CD4-positive, alpha-beta T cell treated with Interleukin-15 for 1 hour (primary cell): ENCODE data around the gene CSHL1.
A peak's percentile ranks its signal among the peaks of the same experiment; 100 is the strongest.
"Not testable (repeated sequence)": the region's sequence is repeated elsewhere in the genome, so short reads cannot be mapped to it uniquely, and the experiment has no call there.

Source experiments
- DNase-seq: peaks from one replicate; pipeline ENCODE4 v3.0.0-alpha.2; 2020

Gene CSHL1

GRCh38 chr17:63917646-63918045, 6.6 kb upstream of the CSHL1 start:
- no peak for DNase-seq

GRCh38 chr17:63917206-63917605, 6.1 kb upstream of the CSHL1 start:
- DNase-seq, result not testable (repeated sequence)

- no peak for DNase-seq
Measured at GRCh38 chr17:63916566-63917185, 5.6 kb upstream of the CSHL1 start.

GRCh38 chr17:63915753-63916152, 4.7 kb upstream of the CSHL1 start:
- not testable (repeated sequence) for DNase-seq

GRCh38 chr17:63914471-63914870, 3.4 kb upstream of the CSHL1 start:
- no peak for DNase-seq

- peak; percentile 39 for DNase-seq
Measured at GRCh38 chr17:63911657-63912100, 621 bp upstream of the CSHL1 start.

- no peak for DNase-seq
Measured at GRCh38 chr17:63910096-63910495, 962 bp downstream of the CSHL1 start.

- not testable (repeated sequence) for DNase-seq
Measured at GRCh38 chr17:63909586-63909985, 1.5 kb downstream of the CSHL1 start.

- DNase-seq, result not testable (repeated sequence)
Measured at GRCh38 chr17:63907161-63907778, 3.8 kb downstream of the CSHL1 start.

GRCh38 chr17:63904796-63905195, 6.3 kb downstream of the CSHL1 start:
- DNase-seq, result not testable (repeated sequence)

GRCh38 chr17:63903787-63904201, 7.3 kb downstream of the CSHL1 start:
- DNase-seq, result not testable (repeated sequence)

- DNase-seq, result not testable (repeated sequence)
Measured at GRCh38 chr17:63901971-63902370, 9.1 kb downstream of the CSHL1 start.

- DNase-seq, result not testable (repeated sequence)
Measured at GRCh38 chr17:63898899-63899798, 11.9 kb downstream of the CSHL1 start.

GRCh38 chr17:63896524-63897354, 14.3 kb downstream of the CSHL1 start, which contains the start of gene CSH1:
TSS of gene CSH1 (minus strand) at chr17:63896574. CDS start at chr17:63896511, 63 bp downstream.
- DNase-seq, result not testable (repeated sequence)

- DNase-seq, result not testable (repeated sequence)
Measured at GRCh38 chr17:63894821-63895220, 16.2 kb downstream of the CSHL1 start.

- DNase-seq, result not testable (repeated sequence)
Measured at GRCh38 chr17:63894021-63894420, 17.0 kb downstream of the CSHL1 start.

GRCh38 chr17:63892316-63893037, 18.6 kb downstream of the CSHL1 start:
- not testable (repeated sequence) for DNase-seq

- not testable (repeated sequence) for DNase-seq
Measured at GRCh38 chr17:63889026-63889848, 21.8 kb downstream of the CSHL1 start.

- not testable (repeated sequence) for DNase-seq
Measured at GRCh38 chr17:63885119-63885518, 25.9 kb downstream of the CSHL1 start.

- not testable (repeated sequence) for DNase-seq
Measured at GRCh38 chr17:63882626-63883126, 28.4 kb downstream of the CSHL1 start.
